Type B pancreatic cell (in vitro differentiated cells): ENCODE measurements around the gene EHBP1. TPM values are rescaled to one million over a fixed set of nuclear protein-coding genes. Genes with fewer than 3 reads are reported as not detected.

Source experiments
- DNase-seq: peaks from one replicate; pipeline ENCODE4 v3.0.0; 2021; ENCODE audit warnings: mixed read lengths; ENCODE audit not compliant: unreplicated experiment; ENCODE audit errors: extremely low spot score
- H3K27ac Mint-ChIP-seq: 2 replicates; pipeline ENCODE4 v1.8.0; 2021; ENCODE audit warnings: mild to moderate bottlenecking, mixed read lengths
- H3K27me3 Mint-ChIP-seq: 2 replicates; pipeline ENCODE4 v1.8.0; 2021; ENCODE audit warnings: mixed read lengths
- H3K36me3 Mint-ChIP-seq: 2 replicates; pipeline ENCODE4 v1.8.0; 2021; ENCODE audit warnings: mixed read lengths
- H3K4me1 Mint-ChIP-seq: one replicate; pipeline ENCODE4 v1.8.0; 2021; ENCODE audit warnings: mixed read lengths; ENCODE audit not compliant: unreplicated experiment
- H3K4me3 Mint-ChIP-seq: 2 replicates; pipeline ENCODE4 v1.8.0; 2021; ENCODE audit warnings: mild to moderate bottlenecking, mixed read lengths
- H3K9me3 Mint-ChIP-seq: 2 replicates; pipeline ENCODE4 v1.8.0; 2021; ENCODE audit warnings: mixed read lengths
- CTCF ChIP-seq: fragments of 200-600 bp; sonication (generic); conservative IDR thresholded peaks from 2 replicates; pipeline ENCODE4 v1.5.0; 2021; ENCODE audit warnings: antibody characterized with exemption, mild to moderate bottlenecking
- total RNA-seq: library from RNA; stranded (reverse); gene quantifications from 2 replicates; pipeline ENCODE4 v1.2.1, GENCODE V29; 2021; ENCODE audit warnings: low replicate concordance

The EHBP1 gene
- total RNA-seq, 1 donor from 2014 or later: 59.2 TPM

GRCh38 chr2:62968668-62969067 lies 263.2 kb downstream of the EHBP1 start:
- H3K4me3 Mint-ChIP-seq: no peak overlapping the region
- H3K36me3 Mint-ChIP-seq: peaks cover 7% of the 10 kb centered on the region
- peaks cover 18% of the 10 kb centered on the region for H3K4me1 Mint-ChIP-seq

GRCh38 chr2:62971936-62972335 lies 266.4 kb downstream of the EHBP1 start:
- Mint-ChIP-seq H3K4me1 (peaks cover 9% of the 10 kb centered on the region), H3K4me3 (no peak overlapping the region), H3K27me3 (no peaks in the 10 kb centered on the region), H3K27ac (no peak overlapping the region), H3K36me3 (peaks cover 13% of the 10 kb centered on the region), H3K9me3 (no peaks in the 10 kb centered on the region)
- TF ChIP-seq CTCF: no peak
- DNase-seq: no peak

More at GRCh38 chr2:62968668-62969067, 263.2 kb downstream of the EHBP1 start:
- Mint-ChIP-seq H3K27ac (no peak overlapping the region), H3K27me3 (no peaks in the 10 kb centered on the region), H3K9me3 (no peaks in the 10 kb centered on the region)
- no peak for TF ChIP-seq CTCF
- no peak for DNase-seq

GRCh38 chr2:62972601-62973000 lies 267.1 kb downstream of the EHBP1 start:
- Mint-ChIP-seq H3K27ac (no peak overlapping the region), H3K36me3 (peaks cover 13% of the 10 kb centered on the region), H3K4me3 (no peak overlapping the region), H3K9me3 (no peaks in the 10 kb centered on the region), H3K27me3 (no peaks in the 10 kb centered on the region), H3K4me1 (peaks cover 6% of the 10 kb centered on the region)
- DNase-seq: no peak
- TF ChIP-seq CTCF: no peak

GRCh38 chr2:62974999-62975398 lies 269.5 kb downstream of the EHBP1 start:
- no peak for TF ChIP-seq CTCF
- peaks cover 6% of the 10 kb centered on the region for H3K4me1 Mint-ChIP-seq
- no peak overlapping the region for H3K27ac Mint-ChIP-seq
- H3K27me3 Mint-ChIP-seq: no peaks in the 10 kb centered on the region
- H3K36me3 Mint-ChIP-seq: peaks cover 10% of the 10 kb centered on the region
- DNase-seq: no peak
- no peaks in the 10 kb centered on the region for H3K9me3 Mint-ChIP-seq
- H3K4me3 Mint-ChIP-seq: no peak overlapping the region

- H3K27ac Mint-ChIP-seq: no peak overlapping the region
Observed at GRCh38 chr2:62991605-62992004, 286.1 kb downstream of the EHBP1 start.

More at GRCh38 chr2:62991605-62992004, 286.1 kb downstream of the EHBP1 start:
- Mint-ChIP-seq H3K27me3 (no peaks in the 10 kb centered on the region), H3K36me3 (no peaks in the 10 kb centered on the region), H3K4me1 (no peaks in the 10 kb centered on the region), H3K4me3 (no peak overlapping the region), H3K9me3 (no peaks in the 10 kb centered on the region)
- TF ChIP-seq CTCF: no peak
- no peak for DNase-seq
